ENCODE results near the gene PPP2R3B.

DNA sequence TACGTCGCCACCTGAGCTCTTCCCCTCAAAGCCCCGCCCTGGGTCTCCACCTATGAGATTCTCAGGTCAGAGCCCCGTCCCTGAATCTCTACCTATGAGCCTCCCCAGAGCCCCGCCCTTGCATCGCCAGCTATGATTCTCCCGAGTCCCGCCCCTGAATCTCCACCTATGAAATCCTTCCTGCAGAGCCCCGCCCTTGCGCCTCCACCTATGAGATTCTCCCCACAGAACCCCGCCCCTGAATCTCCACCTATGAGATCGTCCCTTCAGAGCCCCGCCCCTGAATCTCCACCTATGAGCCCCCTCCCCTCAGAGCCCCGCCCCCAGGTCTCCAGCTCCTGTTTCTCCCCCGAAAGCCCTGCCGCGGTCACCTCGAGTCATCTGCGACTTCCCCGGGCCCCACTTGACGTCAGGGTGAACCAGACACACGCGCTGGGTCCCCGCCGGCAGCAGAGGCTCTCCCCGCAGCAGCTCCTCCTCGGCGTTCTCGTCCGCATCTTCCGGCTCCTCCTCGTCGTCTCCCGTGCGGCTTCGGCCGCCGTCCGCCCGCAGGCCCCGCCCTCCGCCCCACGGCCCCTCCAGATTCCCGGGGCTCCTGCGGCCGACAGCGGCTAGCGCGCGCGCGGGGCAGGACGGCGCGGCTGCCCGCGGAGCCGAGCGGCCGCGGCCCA is 68.5 kb downstream of the PPP2R3B start:
- TF ChIP-seq, protein P1, sequence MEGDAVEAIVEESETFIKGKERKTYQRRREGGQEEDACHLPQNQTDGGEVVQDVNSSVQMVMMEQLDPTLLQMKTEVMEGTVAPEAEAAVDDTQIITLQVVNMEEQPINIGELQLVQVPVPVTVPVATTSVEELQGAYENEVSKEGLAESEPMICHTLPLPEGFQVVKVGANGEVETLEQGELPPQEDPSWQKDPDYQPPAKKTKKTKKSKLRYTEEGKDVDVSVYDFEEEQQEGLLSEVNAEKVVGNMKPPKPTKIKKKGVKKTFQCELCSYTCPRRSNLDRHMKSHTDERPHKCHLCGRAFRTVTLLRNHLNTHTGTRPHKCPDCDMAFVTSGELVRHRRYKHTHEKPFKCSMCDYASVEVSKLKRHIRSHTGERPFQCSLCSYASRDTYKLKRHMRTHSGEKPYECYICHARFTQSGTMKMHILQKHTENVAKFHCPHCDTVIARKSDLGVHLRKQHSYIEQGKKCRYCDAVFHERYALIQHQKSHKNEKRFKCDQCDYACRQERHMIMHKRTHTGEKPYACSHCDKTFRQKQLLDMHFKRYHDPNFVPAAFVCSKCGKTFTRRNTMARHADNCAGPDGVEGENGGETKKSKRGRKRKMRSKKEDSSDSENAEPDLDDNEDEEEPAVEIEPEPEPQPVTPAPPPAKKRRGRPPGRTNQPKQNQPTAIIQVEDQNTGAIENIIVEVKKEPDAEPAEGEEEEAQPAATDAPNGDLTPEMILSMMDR (IDR thresholded peaks at IDR 0.05; ENCODE audit: low read depth, low read length): no peak
- TF ChIP-seq POLR2A (IDR thresholded peaks at IDR 0.05; ENCODE audit: extremely low read depth, insufficient read length) (peak; percentile 45), MAX (IDR thresholded peaks at IDR 0.05; ENCODE audit: low read depth, low read length) (no peak)

Data from NB4 (cell line).